Gastroesophageal sphincter (tissue), 4 donors: ENCODE results near the gene RBM33. TPM values are rescaled to one million over a fixed set of nuclear protein-coding genes. Genes with fewer than 3 reads are reported as not detected.

ENCODE experiments used
- ATAC-seq: fragments of 150-250 bp; one replicate; pipeline ENCODE4 v1.9.1; 2016; ENCODE audit warnings: mild to moderate bottlenecking, moderate library complexity
- H3K27ac ChIP-seq, 4 donors: fragments of 200-600 bp; sonication (generic) in 3 of 4; 1 replicate in 3 of 4; 2 replicates in 1 of 4; pipeline ENCODE4 v1.5.1; 2016 to 2019
- H3K27me3 ChIP-seq: fragments of 200-600 bp; sonication (generic); one replicate; pipeline ENCODE4 v1.5.1; 2019
- H3K36me3 ChIP-seq, 2 donors: fragments of 200-600 bp; sonication (generic); one replicate each; pipeline ENCODE4 v1.5.1; 2019; ENCODE audit warnings: control low read depth in 1 of 2
- H3K4me1 ChIP-seq, 3 donors: fragments of 200-600 bp; sonication (generic); 1 replicate in 2 of 3; 2 replicates in 1 of 3; pipeline ENCODE4 v1.5.1; 2016 to 2019; ENCODE audit warnings: control low read depth in 2 of 3
- H3K4me3 ChIP-seq, 2 donors: fragments of 200-600 bp; sonication (generic); one replicate each; pipeline ENCODE4 v1.5.1; 2019; ENCODE audit warnings: mild to moderate bottlenecking in 1 of 2, moderate library complexity in 1 of 2
- H3K9me3 ChIP-seq, 3 donors: fragments of 200-600 bp; sonication (generic); one replicate each; pipeline ENCODE4 v1.5.1; 2017 to 2019; ENCODE audit warnings: control low read depth in 2 of 3
- CTCF ChIP-seq, 4 experiments: fragments of 200-600 bp in 2 of 4; fragments of 450-650 bp in 2 of 4; sonication (generic) in 1 of 4; IDR thresholded peaks; one replicate each; pipeline ENCODE4 v1.5.1; 2017 to 2019; ENCODE audit warnings: antibody characterized with exemption in 4 of 4, mild to moderate bottlenecking in 2 of 4, moderate library complexity in 2 of 4
- EP300 ChIP-seq: sonication (generic); formaldehyde crosslinking; IDR thresholded peaks from one replicate; pipeline ENCODE4 v1.6.1; 2017; ENCODE audit warnings: antibody characterized with exemption, mild to moderate bottlenecking
- POLR2A ChIP-seq, 2 donors: fragments of 450-650 bp; IDR thresholded peaks; one replicate each; pipeline ENCODE4 v1.6.1; 2017; ENCODE audit warnings: antibody characterized with exemption in 2 of 2, mild to moderate bottlenecking in 2 of 2, moderate library complexity in 1 of 2
- POLR2AphosphoS5 ChIP-seq: sonication (generic); formaldehyde crosslinking; IDR thresholded peaks from one replicate; pipeline ENCODE4 v1.6.1; 2017; ENCODE audit warnings: antibody characterized with exemption
- WGBS, 2 donors: methylation state at CpG; one replicate each; pipeline ENCODE4 v1.1.5; 2018; ENCODE audit warnings: low coverage in 1 of 2; 5-methylcytosine and 5-hydroxymethylcytosine counted together
- total RNA-seq, 4 donors: library from RNA; depleted of rRNA; stranded (reverse); fragments of >200 nt; gene quantifications; one replicate each; pipeline ENCODE4 v1.1.0, GENCODE V29; 2016

Gene RBM33
- total RNA-seq, 4 donors from 2014 or later, result 25.2 to 67.4 (median 37.6) TPM

DNA sequence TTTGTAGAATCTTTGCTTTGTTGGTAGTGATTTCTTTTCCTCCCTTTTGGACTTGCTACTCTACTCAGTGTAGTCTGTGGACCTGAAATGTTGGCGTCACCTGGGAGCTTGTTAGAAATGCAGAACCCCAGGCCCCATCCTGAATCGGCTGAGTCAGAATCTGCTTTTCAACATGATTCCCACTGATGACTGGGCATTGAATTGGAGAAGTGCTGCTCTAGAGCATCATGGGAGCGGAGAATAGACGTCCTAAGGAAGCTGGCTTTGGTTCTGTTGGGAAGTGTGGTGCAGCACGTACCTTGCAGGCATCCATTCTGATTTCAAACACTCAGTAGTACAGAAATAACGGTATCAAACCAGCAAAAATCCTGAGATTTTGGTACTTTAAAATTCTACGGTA is 54.7 kb downstream of the RBM33 start:
- no peaks in the 10 kb centered on the region for H3K9me3 ChIP-seq
- H3K27ac ChIP-seq, result no peak overlapping the region
- WGBS, 2 donors, result 97 to 100% methylated on average over 2 to 7 of the region's 7 CpGs
- H3K4me3 ChIP-seq, result no peak overlapping the region
- ATAC-seq, result no peak
- H3K4me1 ChIP-seq, result peaks cover 0 to 24% (median 0%) of the 10 kb centered on the region in 3 donors
- peaks cover 0 to 36% of the 10 kb centered on the region in 2 donors for H3K36me3 ChIP-seq
- TF ChIP-seq CTCF (IDR thresholded peaks at IDR 0.05) (no peak), POLR2AphosphoS5 (no peak), POLR2A (IDR thresholded peaks at IDR 0.05) (no peak), EP300 (no peak)
- no peaks in the 10 kb centered on the region for H3K27me3 ChIP-seq

GRCh38 chr7:155700847-155701246 is 56.4 kb downstream of the RBM33 start:
- ATAC-seq, result no peak
- no peak overlapping the region for H3K27ac ChIP-seq
- H3K4me3 ChIP-seq, result no peak overlapping the region
- no peaks in the 10 kb centered on the region for H3K27me3 ChIP-seq
- WGBS, 2 donors, result 80 to 84% methylated on average over 6 of the region's 6 CpGs
- H3K4me1 ChIP-seq, result peaks cover 0 to 14% (median 0%) of the 10 kb centered on the region in 3 donors
- H3K9me3 ChIP-seq, result no peaks in the 10 kb centered on the region
- H3K36me3 ChIP-seq, result peaks cover 0 to 47% of the 10 kb centered on the region in 2 donors
- TF ChIP-seq POLR2A (IDR thresholded peaks at IDR 0.05) (no peak), CTCF (IDR thresholded peaks at IDR 0.05) (no peak), POLR2AphosphoS5 (no peak), EP300 (no peak)

DNA sequence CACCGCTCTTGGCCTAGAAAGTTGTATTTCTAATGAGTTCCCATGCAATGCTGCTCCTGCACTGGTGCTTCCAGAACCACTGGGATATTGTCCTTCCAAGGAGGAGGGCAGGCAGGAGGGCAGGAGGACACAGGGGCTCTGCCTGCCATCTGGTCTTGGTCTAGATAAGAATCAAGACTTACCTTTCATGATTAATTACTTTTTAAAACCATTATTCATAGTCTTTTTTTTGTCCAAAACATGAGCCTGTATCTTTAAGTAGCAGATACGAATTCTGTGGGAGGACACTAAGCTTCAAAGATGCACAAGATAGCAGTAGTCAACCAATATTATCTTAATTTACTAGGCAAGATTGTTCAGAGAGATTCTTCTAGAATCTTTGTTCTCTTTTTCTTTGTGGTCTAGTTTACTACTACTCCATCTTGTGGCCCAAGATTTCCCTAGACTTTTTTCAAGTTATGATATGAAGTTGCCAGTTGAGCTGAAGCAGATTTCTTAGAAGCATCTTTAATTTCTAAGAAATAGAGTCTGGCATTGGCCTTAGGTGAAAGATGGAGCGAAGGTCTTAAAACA is 57.6 kb downstream of the RBM33 start:
- Histone ChIP-seq H3K36me3 (peaks cover 0 to 59% of the 10 kb centered on the region in 2 donors), H3K27ac (no peak overlapping the region), H3K27me3 (no peaks in the 10 kb centered on the region), H3K4me3 (no peak overlapping the region), H3K4me1 (peaks cover 0 to 14% (median 0%) of the 10 kb centered on the region in 3 donors), H3K9me3 (no peaks in the 10 kb centered on the region)
- ATAC-seq, result no peak
- TF ChIP-seq EP300, result no peak
- 94 to 100% methylated on average over 2 of the region's 3 CpGs for WGBS, 2 donors

DNA sequence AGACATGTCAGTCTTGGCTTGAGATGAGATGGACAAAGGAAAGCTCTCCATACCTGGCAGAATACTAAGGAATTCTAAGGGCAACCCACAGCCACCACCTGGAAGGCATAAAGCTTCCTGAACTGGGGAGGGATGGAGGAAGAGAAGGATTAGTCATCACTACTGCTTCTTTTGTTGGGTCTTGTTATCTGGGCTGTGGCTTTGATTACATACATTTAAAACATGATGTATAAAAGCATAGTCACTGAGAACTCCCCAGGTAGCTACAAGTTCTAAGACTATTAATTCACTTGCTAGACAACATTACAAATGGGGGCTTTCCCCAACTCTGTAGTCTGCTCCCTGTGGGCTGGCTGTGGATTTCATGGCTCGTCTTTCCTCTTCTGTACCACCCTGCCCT is 58.2 kb downstream of the RBM33 start:
- H3K9me3 ChIP-seq, result no peaks in the 10 kb centered on the region
- H3K27ac ChIP-seq, result no peak overlapping the region
- WGBS, 2 donors, result 100% methylated on average over 1 of the region's 1 CpG
- H3K36me3 ChIP-seq, result peaks cover 0 to 65% of the 10 kb centered on the region in 2 donors
- no peak for ATAC-seq
- peaks cover 0 to 14% (median 0%) of the 10 kb centered on the region in 3 donors for H3K4me1 ChIP-seq
- no peak overlapping the region for H3K4me3 ChIP-seq
- TF ChIP-seq POLR2AphosphoS5, result no peak
- TF ChIP-seq POLR2A (IDR thresholded peaks at IDR 0.05), result no peak
- no peak for TF ChIP-seq CTCF (IDR thresholded peaks at IDR 0.05)
- no peak for TF ChIP-seq EP300
- no peaks in the 10 kb centered on the region for H3K27me3 ChIP-seq

DNA sequence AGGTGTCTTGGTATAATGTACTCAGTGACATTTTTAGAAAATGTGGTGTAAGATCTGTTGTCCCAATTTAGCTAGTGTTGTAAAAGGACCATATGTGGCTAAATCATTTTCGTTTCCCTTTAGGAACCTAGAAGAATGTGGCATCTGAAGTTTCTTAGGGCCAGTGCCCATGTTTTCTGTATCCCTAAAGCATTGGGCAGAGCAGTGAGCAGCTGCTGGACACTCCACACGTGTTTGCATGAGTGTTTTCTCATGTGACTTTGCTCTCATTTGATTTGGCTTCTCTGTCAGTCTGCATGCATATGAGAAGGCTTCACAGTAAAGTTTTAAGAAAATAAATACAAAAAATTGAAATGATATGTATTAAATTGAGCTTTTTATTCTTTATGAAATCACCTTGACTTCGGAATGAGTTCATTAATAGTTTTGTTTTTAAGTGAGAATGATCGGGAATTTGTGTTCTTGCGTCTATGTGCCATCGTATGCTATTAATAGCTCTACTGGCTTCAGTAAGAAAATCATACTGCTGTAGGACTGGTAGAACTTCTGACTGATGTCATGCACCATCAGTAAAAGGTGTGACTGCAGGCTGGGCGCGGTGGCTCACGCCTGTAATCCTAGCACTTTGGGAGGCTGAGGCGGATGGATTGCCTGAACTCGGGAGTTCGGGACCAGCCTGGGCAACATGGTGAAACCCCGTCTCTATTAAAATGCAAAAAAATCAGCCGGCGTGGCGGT is 61.3 kb downstream of the RBM33 start:
- 85 to 93% methylated on average over 5 to 10 of the region's 16 CpGs for WGBS, 2 donors
- TF ChIP-seq EP300, result no peak
- TF ChIP-seq POLR2AphosphoS5, result no peak
- no peak for TF ChIP-seq CTCF (IDR thresholded peaks at IDR 0.05)
- no peak for TF ChIP-seq POLR2A (IDR thresholded peaks at IDR 0.05)
- H3K27ac ChIP-seq, result no peak overlapping the region
- H3K4me3 ChIP-seq, result no peak overlapping the region
- H3K9me3 ChIP-seq, result no peaks in the 10 kb centered on the region
- ATAC-seq, result no peak
- H3K36me3 ChIP-seq, result peaks cover 0 to 92% of the 10 kb centered on the region in 2 donors
- no peaks in the 10 kb centered on the region for H3K27me3 ChIP-seq
- peaks cover 0 to 5% (median 0%) of the 10 kb centered on the region in 3 donors for H3K4me1 ChIP-seq
